Measurements from ENCODE around the gene SLC4A8. TPM values are rescaled to one million over a fixed set of nuclear protein-coding genes. Genes with fewer than 3 reads are reported as not detected.

SLC4A8 gene
- total and polyA plus RNA-seq, 2 donors (not counting 3 experiments of a cell fraction or from before 2014, with no cell fraction given) = 4.7 to 9.7 TPM

- Histone ChIP-seq H3K36me3 (ENCODE audit: control insufficient read depth in 2 of 2, extremely low read depth in 1 of 2, insufficient read depth in 2 of 2, low read length in 2 of 2) (no peaks in the 10 kb centered on the region), H4K20me1 (replicated peaks; ENCODE audit: control insufficient read depth, extremely low read depth, insufficient read depth, low read length) (no peaks in the 10 kb centered on the region), H3K79me2 (ENCODE audit: control insufficient read depth, insufficient read depth, low read length) (no peaks in the 10 kb centered on the region), H3K27ac (ENCODE audit: insufficient read depth, low read depth, low read length) (no peak overlapping the region), H3K4me1 (ENCODE audit: control insufficient read depth, extremely low read depth, insufficient read depth, low read length) (no peaks in the 10 kb centered on the region), H3K4me2 (ENCODE audit: insufficient read depth, low read length) (no peak overlapping the region), H3K27me3 (ENCODE audit: control insufficient read depth in 2 of 2, insufficient read depth in 2 of 2, low read length in 2 of 2) (peaks cover 0 to 3% of the 10 kb centered on the region in 2 experiments), H2AFZ (ENCODE audit: low read depth, low read length) (no peak overlapping the region), H3K9ac (replicated peaks; ENCODE audit: extremely low read depth, insufficient read depth, low read length) (no peak overlapping the region), H3K9me3 (replicated peaks; ENCODE audit: control insufficient read depth, insufficient read depth, low read length) (no peaks in the 10 kb centered on the region), H3K4me3 (replicated peaks in 1 of 3; ENCODE audit: insufficient read depth in 1 of 3, low read depth in 1 of 3, low read length in 3 of 3) (no peak overlapping the region), H3K9me1 (replicated peaks; ENCODE audit: control insufficient read depth, extremely low read depth, insufficient read depth, low read length) (no peaks in the 10 kb centered on the region)
- DNase-seq (ENCODE audit: low read depth, low spot score) = peak; percentile 55
- BruUV-seq (replicated peaks) = no TSS peak
- POLR2A ChIA-PET = no interaction called here
- intact Hi-C loops (cut with micrococcal nuclease) (no loop called here), dilution Hi-C loops (cut with MboI; ENCODE audit: extremely low pct_ligation_motif_present, low sequenced_read_pairs) (no loop called here)
- CTCF ChIA-PET = interaction anchor here (1.1 to 1.2 kb wide), 2 partner anchors 16 to 438 kb away, joined by 3 to 4 read pairs; no protein-coding TSS in a partner anchor
- no peak for FAIRE-seq
- no peak for TF ChIP-seq MYC (IDR thresholded peaks at IDR 0.05; ENCODE audit: low read depth, low read length)
These were observed 12.8 kb downstream of the SLC4A8 start for GRCh38 chr12:51437431-51437830.

DNA sequence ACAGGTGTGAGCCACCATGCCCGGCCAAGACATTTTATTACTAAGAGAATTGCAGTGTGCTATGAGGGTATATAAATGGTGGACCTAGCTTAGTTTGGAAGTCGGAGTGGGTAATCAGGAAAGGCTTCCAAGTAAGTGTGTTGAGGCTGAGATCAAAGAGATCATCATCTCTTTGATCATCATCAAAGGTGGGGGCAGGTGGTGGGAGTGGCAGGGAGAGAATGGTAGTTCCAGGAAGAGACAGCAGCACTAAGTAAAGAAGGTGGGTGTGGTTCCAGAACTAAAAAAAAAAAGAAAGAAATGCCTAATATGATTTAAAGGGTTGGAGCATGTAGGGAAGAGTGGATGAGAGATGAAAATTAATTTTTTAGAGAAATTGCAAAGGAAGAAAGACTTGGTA lies 14.7 kb downstream of the SLC4A8 start:
- BruUV-seq (replicated peaks) = no TSS peak
- Histone ChIP-seq H3K4me3 (replicated peaks in 1 of 3; ENCODE audit: insufficient read depth in 1 of 3, low read depth in 1 of 3, low read length in 3 of 3) (no peak overlapping the region), H3K4me2 (ENCODE audit: insufficient read depth, low read length) (no peak overlapping the region), H3K4me1 (ENCODE audit: control insufficient read depth, extremely low read depth, insufficient read depth, low read length) (no peaks in the 10 kb centered on the region), H2AFZ (ENCODE audit: low read depth, low read length) (no peak overlapping the region), H4K20me1 (replicated peaks; ENCODE audit: control insufficient read depth, extremely low read depth, insufficient read depth, low read length) (no peaks in the 10 kb centered on the region), H3K9me3 (replicated peaks; ENCODE audit: control insufficient read depth, insufficient read depth, low read length) (no peaks in the 10 kb centered on the region), H3K9me1 (replicated peaks; ENCODE audit: control insufficient read depth, extremely low read depth, insufficient read depth, low read length) (no peaks in the 10 kb centered on the region), H3K36me3 (ENCODE audit: control insufficient read depth in 2 of 2, extremely low read depth in 1 of 2, insufficient read depth in 2 of 2, low read length in 2 of 2) (no peaks in the 10 kb centered on the region), H3K27me3 (ENCODE audit: control insufficient read depth in 2 of 2, insufficient read depth in 2 of 2, low read length in 2 of 2) (peaks cover 0 to 1% of the 10 kb centered on the region in 2 experiments), H3K27ac (ENCODE audit: insufficient read depth, low read depth, low read length) (no peak overlapping the region), H3K79me2 (ENCODE audit: control insufficient read depth, insufficient read depth, low read length) (no peaks in the 10 kb centered on the region), H3K9ac (replicated peaks; ENCODE audit: extremely low read depth, insufficient read depth, low read length) (no peak overlapping the region)
- intact Hi-C loops (cut with micrococcal nuclease) = no loop called here
- DNase-seq (ENCODE audit: low read depth, low spot score) = no peak
- no peak for FAIRE-seq
- no peak for TF ChIP-seq POLR2A (IDR thresholded peaks at IDR 0.05; ENCODE audit: low read depth, low read length)
- no peak for TF ChIP-seq POLR2AphosphoS5 (IDR thresholded peaks at IDR 0.05; ENCODE audit: insufficient read depth, low read depth, low read length)
- TF ChIP-seq EZH2 (IDR thresholded peaks at IDR 0.05; ENCODE audit: borderline replicate concordance, low read depth, low read length, severe bottlenecking) = no peak
- no peak for TF ChIP-seq MYC (IDR thresholded peaks at IDR 0.05; ENCODE audit: low read depth, low read length)
- CTCF ChIA-PET = no interaction called here
- POLR2A ChIA-PET = no interaction called here
- dilution Hi-C loops (cut with MboI; ENCODE audit: extremely low pct_ligation_motif_present, low sequenced_read_pairs) = no loop called here
